Heart right ventricle (tissue), 16 donors: Measurements from ENCODE around the gene PTPN7. TPM values are rescaled to one million over a fixed set of nuclear protein-coding genes. Genes with fewer than 3 reads are reported as not detected.
"Not testable (repeated sequence)": the region's sequence is repeated elsewhere in the genome, so short reads cannot be mapped to it uniquely, and the experiment has no call there.

Experiments used
- ATAC-seq, 8 donors: fragments of 200-7000 bp; cut with Tn5 transposase; one replicate each; pipeline ENCODE4 v1.9.1; 2020; ENCODE audit warnings: mild to moderate bottlenecking in 8 of 8, moderate library complexity in 8 of 8, moderate number of reproducible peaks in 1 of 8
- DNase-seq, 2 donors: peaks; one replicate each; pipeline ENCODE4 v3.0.0-alpha.2; 2020
- H3K27ac ChIP-seq, 10 donors: fragments of 200-600 bp; sonication (generic) in 2 of 10; one replicate each; pipeline versions ENCODE4 v1.5.0 to v1.8.0; 2020 to 2022; ENCODE audit warnings: mild to moderate bottlenecking in 3 of 10
- H3K27me3 ChIP-seq, 7 donors: fragments of 200-600 bp; one replicate each; pipeline ENCODE4 v1.8.0; 2021 to 2022; ENCODE audit warnings: mild to moderate bottlenecking in 2 of 7
- H3K36me3 ChIP-seq, 9 donors: fragments of 200-600 bp; sonication (generic) in 1 of 9; one replicate each; pipeline versions ENCODE4 v1.5.0 to v1.8.0; 2020 to 2022; ENCODE audit warnings: mild to moderate bottlenecking in 2 of 9
- H3K4me1 ChIP-seq, 9 donors: fragments of 200-600 bp; sonication (generic) in 1 of 9; one replicate each; pipeline versions ENCODE4 v1.5.0 to v1.8.0; 2020 to 2022; ENCODE audit warnings: mild to moderate bottlenecking in 4 of 9
- H3K4me3 ChIP-seq, 10 donors: fragments of 200-600 bp; sonication (generic) in 2 of 10; one replicate each; pipeline versions ENCODE4 v1.5.0 to v1.8.0; 2020 to 2022; ENCODE audit warnings: mild to moderate bottlenecking in 7 of 10, moderate library complexity in 2 of 10
- H3K9me3 ChIP-seq, 11 donors: fragments of 200-600 bp in 10 of 11; sonication (generic) in 2 of 11; one replicate each; pipeline versions ENCODE4 v1.5.0 to v1.8.0; 2013 to 2022; ENCODE audit warnings: mild to moderate bottlenecking in 2 of 11, control low read depth in 1 of 11, moderate library complexity in 1 of 11
- WGBS, 2 donors: extraction: QIAGEN DNeasy Blood & Tissue Kit; methylation state at CpG; one replicate each; pipeline ENCODE4 v1.1.7; 2013; ENCODE audit warnings: inconsistent platforms in 1 of 2; 5-methylcytosine and 5-hydroxymethylcytosine counted together
- intact Hi-C, 10 donors: fragments of 100-400 bp; cut with DNase I; formaldehyde crosslinking; loops; one replicate each; pipeline versions ENCODE4 v1.11.1 to v1.14.2; 2022
- polyA plus RNA-seq, 2 donors: library from polyadenylated mRNA; stranded (reverse); fragments of 200-250 nt; gene quantifications; one replicate each; pipeline ENCODE4 v1.2.3, GENCODE V29; 2013
- total RNA-seq, 10 donors: library from RNA; stranded (reverse); fragmentation: NEBNext Ultra II Directional in 3 of 10; extraction: Animal tissue kit (Norgen Biotek cat#: 25700) in 3 of 10; gene quantifications; one replicate each; pipeline versions ENCODE4 v1.2.1 to v1.2.4, GENCODE V29; 2021 to 2023
- TF ChIP-seq, protein P1 (sequence below), 9 donors: fragments of 200-600 bp; sonication (generic) in 2 of 9; IDR thresholded peaks; one replicate each; pipeline versions ENCODE4 v1.5.0 to v1.8.0; 2021 to 2022; ENCODE audit warnings: antibody characterized with exemption in 9 of 9, mild to moderate bottlenecking in 5 of 9, moderate library complexity in 1 of 9
- donor health status: Arrhythmogenic right ventricular cardiomyopathy.
- donor health status: ischemic (EF 13 %, LVEDD 7.1; RV severe dilation, severe dysfunction).
- donor health status: healthy with polysubstance abuse.
- donor health status: DM: no; HTN: yes; CAD: no.
- donor health status: DM: no; HTN: no; CAD: no.
- donor health status: ischemic (EF 25% LVEDD 6.9; RV normal size, moderate dysfunction).
- donor health status: ischemic (EF 25% LVEDD 5.7; RV mildly dilated, moderate dysfunction).
- donor health status: healthy.
- donor health status: DM: yes; HTN: yes; CAD: no.
- donor health status: Ischemic cardiomyopathy.
- donor health status: ischemic (EF 35%, LVEDD 5.7; RV mildly dilated, moderate dysfunction).
- donor health status: nonischemic (EF 11% LVEDD 7.7; RV severe dilation, severe dysfunction).
- donor health status: DM: yes; HTN: yes; CAD: no.
- donor health status: PGD.
- donor health status: ischemic (EF 29% LVEDD 5.4; RV normal size, mild dysfunction).
- donor health status: nonischemic (EF 23%, LVEDD 6.1; RV moderate dilation, normal function).

PTPN7 gene
- total and polyA plus RNA-seq, 12 donors: 0.09 to 6.2 (median 0.47) TPM

DNA sequence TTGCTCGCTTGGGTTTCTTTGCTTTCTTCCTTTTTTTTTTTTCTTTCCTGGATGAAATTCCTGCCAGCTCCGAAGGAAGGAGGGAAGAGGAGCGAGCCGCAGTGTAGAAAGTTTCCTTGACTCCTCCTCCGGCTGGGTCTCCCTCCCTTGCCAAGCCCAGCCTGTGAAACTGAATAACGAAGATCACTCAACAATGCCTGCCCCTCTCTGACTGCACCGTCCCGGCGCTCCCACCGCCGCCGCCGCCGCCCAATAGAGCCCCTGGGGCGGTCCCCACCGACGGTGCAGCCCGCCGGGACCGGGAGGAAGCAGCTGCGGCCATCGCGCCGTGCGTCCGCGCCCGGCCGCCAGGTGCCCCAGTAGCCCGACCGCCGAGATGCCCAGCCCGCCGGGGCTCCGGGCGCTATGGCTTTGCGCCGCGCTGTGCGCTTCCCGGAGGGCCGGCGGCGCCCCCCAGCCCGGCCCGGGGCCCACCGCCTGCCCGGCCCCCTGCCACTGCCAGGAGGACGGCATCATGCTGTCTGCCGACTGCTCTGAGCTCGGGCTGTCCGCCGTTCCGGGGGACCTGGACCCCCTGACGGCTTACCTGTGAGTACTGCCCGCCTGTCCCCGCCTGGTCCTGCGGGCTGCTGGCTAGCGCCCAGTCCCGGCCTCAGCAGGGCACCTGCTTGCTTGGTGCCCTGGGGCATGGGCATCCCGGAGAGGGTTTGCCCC, 33.4 kb upstream of the PTPN7 start, which contains the start of gene LGR6:
Gene LGR6, plus strand, starts transcription at position 186 of the 714 bp plus-strand sequence. Its CDS starts 191 bp downstream, at position 377.
- Histone ChIP-seq H3K9me3 (no peaks in the 10 kb centered on the region), H3K4me3 (peak within 1 kb of the TSS in 8 of 10 donors; percentile 16 to 40 (median 26)), H3K27me3 (peaks cover 0 to 34% (median 24%) of the 10 kb centered on the region in 7 donors), H3K36me3 (no peaks in the 10 kb centered on the region), H3K27ac (no peak within 1 kb of the TSS), H3K4me1 (peaks cover 0 to 11% (median 6%) of the 10 kb centered on the region in 9 donors)
- intact Hi-C loops: loop anchor here in 7 of 10 donors (1.0 to 5.0 kb wide), 4 partner anchors 11 to 524 kb away; no protein-coding TSS in a partner anchor
- TF ChIP-seq, protein P1, sequence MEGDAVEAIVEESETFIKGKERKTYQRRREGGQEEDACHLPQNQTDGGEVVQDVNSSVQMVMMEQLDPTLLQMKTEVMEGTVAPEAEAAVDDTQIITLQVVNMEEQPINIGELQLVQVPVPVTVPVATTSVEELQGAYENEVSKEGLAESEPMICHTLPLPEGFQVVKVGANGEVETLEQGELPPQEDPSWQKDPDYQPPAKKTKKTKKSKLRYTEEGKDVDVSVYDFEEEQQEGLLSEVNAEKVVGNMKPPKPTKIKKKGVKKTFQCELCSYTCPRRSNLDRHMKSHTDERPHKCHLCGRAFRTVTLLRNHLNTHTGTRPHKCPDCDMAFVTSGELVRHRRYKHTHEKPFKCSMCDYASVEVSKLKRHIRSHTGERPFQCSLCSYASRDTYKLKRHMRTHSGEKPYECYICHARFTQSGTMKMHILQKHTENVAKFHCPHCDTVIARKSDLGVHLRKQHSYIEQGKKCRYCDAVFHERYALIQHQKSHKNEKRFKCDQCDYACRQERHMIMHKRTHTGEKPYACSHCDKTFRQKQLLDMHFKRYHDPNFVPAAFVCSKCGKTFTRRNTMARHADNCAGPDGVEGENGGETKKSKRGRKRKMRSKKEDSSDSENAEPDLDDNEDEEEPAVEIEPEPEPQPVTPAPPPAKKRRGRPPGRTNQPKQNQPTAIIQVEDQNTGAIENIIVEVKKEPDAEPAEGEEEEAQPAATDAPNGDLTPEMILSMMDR (IDR thresholded peaks at IDR 0.05): peak in 2 of 9 donors; percentile 23 to 24
- peak in 7 of 8 donors; percentile 7 to 63 (median 29) for ATAC-seq
- 2 to 4% methylated on average over 59 to 61 of the region's 61 CpGs for WGBS, 2 donors
- no peak for DNase-seq

DNA sequence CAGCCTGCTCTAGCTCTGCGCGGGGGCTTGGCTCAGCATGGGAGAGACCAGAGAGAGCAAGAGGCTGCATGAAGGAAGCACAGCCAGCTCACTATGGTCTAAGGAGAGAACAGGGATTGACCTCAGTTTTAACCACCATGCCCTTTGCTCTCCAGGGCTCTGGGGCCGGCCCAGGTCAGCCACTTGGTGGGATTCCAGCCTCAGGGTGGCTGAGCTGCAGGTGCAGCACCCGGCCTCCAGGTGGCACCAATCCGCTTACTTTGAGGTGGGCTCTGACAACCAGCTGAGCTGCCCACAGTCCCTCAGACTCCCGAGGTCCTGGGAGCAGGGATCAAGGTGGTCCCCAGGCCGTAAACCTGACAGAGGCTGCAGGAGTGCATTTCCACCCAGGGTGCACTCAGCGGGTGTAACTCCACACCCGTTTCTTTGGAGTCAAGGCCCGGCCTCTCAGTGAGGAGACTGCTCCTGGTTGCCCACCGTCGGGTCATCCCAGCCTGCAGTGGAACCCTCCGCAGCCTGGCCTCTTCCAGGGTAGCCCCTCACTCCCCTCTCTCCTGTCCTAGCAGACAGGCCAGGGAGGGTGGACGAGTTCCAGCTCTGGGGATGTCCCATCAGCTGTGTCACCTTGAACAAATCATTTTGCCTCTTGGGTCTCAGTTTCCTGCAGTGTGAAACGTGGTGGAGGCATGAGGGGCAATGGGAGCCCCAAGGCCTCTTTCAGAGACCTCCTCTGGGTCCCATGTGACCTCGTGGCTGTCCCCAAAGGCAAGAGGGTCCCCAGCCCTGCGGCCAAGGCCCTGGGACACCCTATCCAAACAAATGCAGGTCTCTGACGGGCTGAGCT, 32.6 kb upstream of the PTPN7 start:
- H3K4me1 ChIP-seq: peaks cover 0 to 11% (median 6%) of the 10 kb centered on the region in 9 donors
- ATAC-seq (peak; percentile 64 to 79 (median 73)), DNase-seq (peak; percentile 40 to 62)
- H3K27me3 ChIP-seq: peaks cover 0 to 34% (median 24%) of the 10 kb centered on the region in 7 donors
- intact Hi-C loops: loop anchor here in 6 of 10 donors (2.0 to 5.0 kb wide), 3 partner anchors 122 to 524 kb away; no protein-coding TSS in a partner anchor
- TF ChIP-seq, protein P1 (IDR thresholded peaks at IDR 0.05): peak; percentile 66 to 90 (median 85)
- H3K27ac ChIP-seq: no peak overlapping the region
- peak overlapping the region in 7 of 10 donors; percentile 16 to 40 (median 26) for H3K4me3 ChIP-seq
- no peaks in the 10 kb centered on the region for H3K9me3 ChIP-seq
- H3K36me3 ChIP-seq: no peaks in the 10 kb centered on the region
- 32 to 39% methylated on average over 18 of the region's 18 CpGs for WGBS, 2 donors

DNA sequence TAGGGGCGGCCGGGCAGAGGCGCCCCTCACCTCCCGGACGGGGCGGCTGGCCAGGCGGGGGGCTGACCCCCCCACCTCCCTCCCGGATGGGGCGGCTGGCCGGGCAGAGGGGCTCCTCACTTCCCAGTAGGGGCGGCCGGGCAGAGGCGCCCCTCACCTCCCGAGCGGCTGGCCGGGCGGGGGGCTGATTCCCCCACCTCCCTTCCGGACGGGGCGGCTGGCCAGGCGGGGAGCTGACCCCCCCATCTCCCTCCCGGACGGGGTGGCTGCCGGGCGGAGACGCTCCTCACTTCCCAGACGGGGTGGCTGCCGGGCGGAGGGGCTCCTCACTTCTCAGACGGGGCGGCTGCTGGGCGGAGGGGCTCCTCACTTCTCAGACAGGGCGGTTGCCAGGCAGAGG, 31.0 kb upstream of the PTPN7 start:
- not testable (repeated sequence) for DNase-seq, ATAC-seq, H3K27ac ChIP-seq, H3K4me3 ChIP-seq, H3K9me3 ChIP-seq, H3K36me3 ChIP-seq
- Histone ChIP-seq H3K27me3 (peaks cover 0 to 34% (median 24%) of the 10 kb centered on the region in 7 donors), H3K4me1 (peaks cover 0 to 11% (median 6%) of the 10 kb centered on the region in 9 donors)
- intact Hi-C loops: loop anchor here in 2 of 10 donors (5.0 kb wide), 2 partner anchors 126 to 526 kb away; no protein-coding TSS in a partner anchor
- 83 to 89% methylated on average over 11 to 15 of the region's 33 CpGs for WGBS, 2 donors

DNA sequence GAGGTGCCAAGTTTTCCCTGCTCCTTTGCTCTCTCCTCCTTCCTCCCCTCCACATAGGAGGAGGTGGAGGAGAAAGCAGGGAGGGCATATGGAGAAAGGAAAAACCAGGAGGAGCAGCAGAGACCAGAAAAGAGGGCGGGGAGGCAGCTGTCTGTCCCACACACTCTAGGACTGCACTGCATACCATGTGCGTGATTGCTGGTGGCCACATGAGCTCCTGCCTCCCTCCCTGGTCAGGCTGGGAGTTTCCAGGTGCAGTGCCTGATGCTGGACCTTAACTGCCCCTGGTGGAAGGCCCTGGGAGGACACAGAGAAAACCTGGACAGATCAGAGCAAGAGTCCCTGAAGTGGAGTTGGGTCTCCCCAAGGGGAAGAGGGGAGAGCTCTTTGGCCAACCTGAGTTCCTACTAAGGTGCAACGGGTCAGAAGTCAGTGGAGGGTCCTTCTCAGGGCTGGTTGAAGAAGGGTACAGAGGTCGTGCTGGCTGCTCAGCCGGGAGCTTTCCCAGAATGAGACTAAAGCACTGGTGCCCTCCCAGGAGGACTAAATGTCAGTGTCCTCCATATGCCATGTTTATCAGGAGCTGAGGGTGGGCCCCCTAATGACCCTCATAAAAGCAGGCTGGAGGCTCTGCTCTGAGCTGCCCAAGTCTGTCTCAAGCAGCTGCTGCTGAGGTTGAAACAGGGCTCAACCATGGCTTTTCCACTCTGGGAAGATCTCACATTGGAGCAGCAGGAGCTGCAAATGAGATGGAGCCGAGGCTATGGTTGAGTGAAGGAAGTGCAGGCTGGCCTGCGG, 29.7 kb upstream of the PTPN7 start:
- Histone ChIP-seq H3K27me3 (peaks cover 0 to 35% (median 24%) of the 10 kb centered on the region in 7 donors), H3K4me3 (no peak overlapping the region), H3K27ac (no peak overlapping the region), H3K36me3 (no peaks in the 10 kb centered on the region), H3K9me3 (no peaks in the 10 kb centered on the region), H3K4me1 (peaks cover 0 to 11% (median 6%) of the 10 kb centered on the region in 9 donors)
- intact Hi-C loops: loop anchor here in 9 of 10 donors (2.0 to 5.0 kb wide), 5 partner anchors 123 to 529 kb away; no protein-coding TSS in a partner anchor
- 74 to 89% methylated on average over 7 of the region's 7 CpGs for WGBS, 2 donors
- no peak for DNase-seq
- TF ChIP-seq, protein P1 (IDR thresholded peaks at IDR 0.05): no peak
- ATAC-seq: no peak
